ENCODE data around the gene PAK2. TPM values are rescaled to one million over a fixed set of nuclear protein-coding genes. Genes with fewer than 3 reads are reported as not detected.
"Not testable (repeated sequence)": the region's sequence is repeated elsewhere in the genome, so short reads cannot be mapped to it uniquely, and the experiment has no call there.

The PAK2 gene
- total RNA-seq, 1 donor from 2014 or later = 52.1 TPM

DNA sequence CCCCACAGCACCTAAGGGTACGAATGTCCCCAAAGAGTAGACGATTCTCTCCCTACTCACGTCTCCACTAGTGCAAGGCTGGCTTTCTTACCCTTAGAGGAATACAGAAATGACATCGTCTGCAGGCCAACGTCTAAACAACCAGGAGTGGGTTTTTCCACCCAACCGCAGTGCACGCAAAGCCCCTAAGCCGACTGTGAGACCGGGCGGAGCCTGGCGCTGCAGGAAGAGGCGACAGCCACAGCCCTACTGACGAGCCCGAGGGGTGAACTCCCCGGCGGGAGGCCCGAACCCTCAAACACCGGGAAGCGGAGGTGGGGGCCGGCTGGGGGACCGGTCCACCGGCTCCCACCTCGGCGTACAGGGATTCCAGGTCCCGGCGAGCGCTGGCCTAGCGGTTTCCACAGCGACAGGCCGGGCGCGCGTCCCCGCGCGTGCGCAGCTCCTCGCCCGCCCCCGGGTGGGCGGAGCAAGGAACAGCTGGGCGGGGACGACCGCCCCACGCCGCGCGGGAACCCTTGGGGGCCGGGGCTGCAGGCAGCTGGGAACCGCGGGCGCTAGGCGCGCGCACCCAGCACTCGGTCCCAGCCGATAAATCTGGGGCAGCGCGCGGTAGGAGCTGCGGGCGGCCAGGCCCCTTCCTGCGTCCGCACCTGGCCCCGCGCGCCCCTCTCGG, 27.7 kb upstream of the PAK2 start, which contains the start of the genes CEP19 and PIGX:
Gene CEP19, minus strand, starts transcription at position 413 of the 676 bp plus-strand sequence. CDS start 3,593 bp downstream, outside the sequence.
Gene PIGX, plus strand, starts transcription at position 540 of the 676 bp plus-strand sequence.
- no peak for TF ChIP-seq CTCF (conservative IDR thresholded peaks at IDR 0.05; ENCODE audit: low read depth, low read length)
- peak within 1 kb of the TSS; percentile 98 for H3K4me3 ChIP-seq (ENCODE audit: low read depth, low read length)
- DNase-seq (ENCODE audit: low read depth) = no peak

DNA sequence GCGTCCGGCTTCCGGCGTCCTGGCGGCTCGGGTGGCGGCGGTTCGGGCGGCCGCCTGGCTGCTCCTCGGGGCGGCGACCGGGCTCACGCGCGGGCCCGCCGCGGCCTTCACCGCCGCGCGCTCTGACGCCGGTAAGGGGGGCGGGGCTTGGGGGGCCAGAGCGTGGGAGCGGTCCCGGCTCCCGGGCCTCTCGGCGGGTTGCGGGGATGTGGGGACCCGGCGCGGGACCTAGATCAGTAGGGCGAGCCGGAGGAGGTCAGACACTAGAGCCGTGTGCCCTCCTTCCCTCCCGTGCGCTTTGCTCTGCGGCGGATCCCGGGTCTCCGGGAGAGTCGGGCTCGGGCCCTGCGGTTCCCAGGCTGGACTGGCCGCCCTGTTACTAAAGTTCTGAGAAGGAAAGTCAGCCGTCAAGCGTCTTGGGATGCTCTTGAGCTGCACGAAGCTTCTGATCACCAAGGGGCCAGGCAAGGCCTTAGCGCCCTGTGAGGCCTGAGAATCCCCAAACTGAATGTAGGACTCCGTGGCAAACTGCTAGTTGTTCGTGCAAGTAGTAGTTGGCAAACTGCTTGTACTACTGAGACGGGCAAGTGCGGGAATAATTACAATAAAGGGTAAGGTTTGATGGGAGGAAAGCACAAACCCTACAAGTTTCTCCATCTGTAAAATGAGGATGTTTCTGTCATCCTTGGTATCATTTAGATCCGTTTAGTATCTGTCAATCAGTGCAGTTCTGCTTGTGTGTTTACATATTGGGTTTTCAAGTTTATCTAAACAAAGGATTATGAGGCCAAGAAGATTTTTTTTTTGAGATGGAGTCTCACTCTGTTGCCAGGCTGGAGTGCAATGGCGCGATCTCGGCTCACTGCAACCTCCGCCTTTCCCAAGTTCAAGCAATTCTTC, 26.9 kb upstream of the PAK2 start:
- TF ChIP-seq CTCF (conservative IDR thresholded peaks at IDR 0.05; ENCODE audit: low read depth, low read length) = no peak
- no peak for DNase-seq (ENCODE audit: low read depth)
- H3K4me3 ChIP-seq (ENCODE audit: low read depth, low read length) = peak overlapping the region; percentile 98

GRCh38 chr3:196717162-196717561, 22.5 kb upstream of the PAK2 start:
- DNase-seq (ENCODE audit: low read depth); H3K4me3 ChIP-seq (ENCODE audit: low read depth, low read length): not testable (repeated sequence)

- TF ChIP-seq CTCF (conservative IDR thresholded peaks at IDR 0.05; ENCODE audit: low read depth, low read length) = no peak
- H3K4me3 ChIP-seq (ENCODE audit: low read depth, low read length) = no peak overlapping the region
- no peak for DNase-seq (ENCODE audit: low read depth)
These were observed 18.6 kb upstream of the PAK2 start for GRCh38 chr3:196721097-196721496.

DNA sequence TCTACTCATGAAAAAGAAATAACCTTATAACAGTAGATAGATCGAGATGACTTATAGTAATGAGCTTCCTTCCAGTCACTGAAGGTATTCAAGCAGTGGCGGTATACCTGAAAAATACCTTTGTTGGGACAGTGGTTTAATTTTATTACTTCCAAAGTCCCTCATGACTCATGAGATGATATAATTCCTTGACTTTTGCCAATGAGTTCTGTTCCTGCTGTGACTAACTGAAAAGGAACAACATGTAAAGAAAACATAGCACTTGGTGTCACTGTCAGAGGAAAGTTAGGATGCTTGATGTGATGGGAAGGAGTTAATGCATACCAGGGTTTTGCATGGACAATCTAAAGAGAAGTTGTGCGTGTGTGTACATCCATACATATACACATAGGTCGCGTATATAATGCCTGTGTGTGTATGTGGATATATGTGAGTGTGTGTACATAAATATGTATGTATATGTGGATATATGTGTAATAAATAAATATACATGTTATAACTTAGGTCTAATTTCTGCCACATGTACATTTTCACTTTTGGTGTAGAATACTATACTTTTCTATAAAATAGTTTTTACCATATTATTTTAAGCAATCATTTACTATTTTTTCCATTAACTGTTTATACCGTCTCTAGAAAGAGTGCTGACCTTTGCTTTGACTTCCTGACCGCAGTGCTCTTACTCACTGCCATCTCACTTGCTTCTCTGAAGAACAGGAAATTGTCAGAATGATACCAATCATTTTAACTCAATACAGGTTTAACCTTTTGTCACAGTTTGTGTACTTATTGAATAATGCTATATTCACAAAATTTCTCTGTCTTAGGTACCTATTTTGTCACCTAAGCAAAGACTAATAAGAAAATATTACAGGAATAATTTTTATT, 12.6 kb upstream of the PAK2 start:
- DNase-seq (ENCODE audit: low read depth) = no peak
- H3K4me3 ChIP-seq (ENCODE audit: low read depth, low read length) = no peak overlapping the region
- TF ChIP-seq CTCF (conservative IDR thresholded peaks at IDR 0.05; ENCODE audit: low read depth, low read length) = no peak

DNA sequence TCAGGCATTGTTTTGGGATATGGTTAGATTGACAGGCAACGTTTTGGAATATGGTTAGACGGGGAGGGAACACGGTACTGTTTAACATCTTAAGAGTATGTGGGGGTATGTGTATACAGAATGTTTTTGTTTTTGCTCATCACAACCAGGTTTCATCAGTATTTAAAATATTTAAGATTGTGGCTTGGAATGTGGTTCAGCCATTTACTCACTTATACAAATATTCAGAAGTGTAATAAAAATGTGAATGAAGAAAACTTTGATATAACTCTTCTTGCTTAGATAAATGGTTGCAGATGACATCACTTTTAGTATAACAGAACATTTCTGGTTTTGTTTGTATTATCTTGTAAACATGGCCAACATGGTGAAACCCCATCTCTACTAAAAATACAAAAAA, 3.9 kb upstream of the PAK2 start:
- DNase-seq (ENCODE audit: low read depth) = no peak
- no peak overlapping the region for H3K4me3 ChIP-seq (ENCODE audit: low read depth, low read length)
- TF ChIP-seq CTCF (conservative IDR thresholded peaks at IDR 0.05; ENCODE audit: low read depth, low read length) = no peak

Measured in epithelial cell of proximal tubule (primary cell).